ENCODE data around the gene SYNE4. TPM values are rescaled to one million over a fixed set of nuclear protein-coding genes. Genes with fewer than 3 reads are reported as not detected.

Gene SYNE4
- total RNA-seq, 1 donor from 2014 or later, result 2.3 TPM

- Histone ChIP-seq H3F3A (ENCODE audit: low read depth) (no peaks in the 10 kb centered on the region), H3K27me3 (no peaks in the 10 kb centered on the region), H4K20me1 (ENCODE audit: low read depth) (peaks cover 8% of the 10 kb centered on the region), H3K36me3 (no peaks in the 10 kb centered on the region), H3K9ac (no peak overlapping the region), H3K9me3 (ENCODE audit: low read depth) (no peaks in the 10 kb centered on the region), H3K4me3 (no peak overlapping the region), H3K4me1 (no peaks in the 10 kb centered on the region), H3K79me2 (ENCODE audit: low read depth) (no peaks in the 10 kb centered on the region), H2AFZ (replicated peaks) (no peak overlapping the region), H3K4me2 (no peak overlapping the region), H3K27ac (no peak overlapping the region)
- TF ChIP-seq EZH2phosphoT487 (IDR thresholded peaks at IDR 0.05), result no peak
- TF ChIP-seq CTCF (IDR thresholded peaks at IDR 0.05), result no peak
- TF ChIP-seq EZH2 (IDR thresholded peaks at IDR 0.05), result no peak
- Mint-ChIP-seq H3K36me3 (peaks cover 21% of the 10 kb centered on the region), H3K4me3 (no peak overlapping the region), H3K27me3 (ENCODE audit: insufficient read depth, low read depth) (peaks cover 3% of the 10 kb centered on the region), H3K9me3 (no peaks in the 10 kb centered on the region), H3K4me1 (no peaks in the 10 kb centered on the region), H3K27ac (no peak overlapping the region)
- DNase-seq (ENCODE audit: low spot score), result no peak
Measured at GRCh38 chr19:36025541-36025940, 16.9 kb upstream of the SYNE4 start.

- Histone ChIP-seq H3K36me3 (no peaks in the 10 kb centered on the region), H3K9ac (no peak overlapping the region), H3K9me3 (ENCODE audit: low read depth) (no peaks in the 10 kb centered on the region), H2AFZ (replicated peaks) (no peak overlapping the region), H3K4me3 (no peak overlapping the region), H3K27me3 (no peaks in the 10 kb centered on the region), H3K27ac (no peak overlapping the region), H4K20me1 (ENCODE audit: low read depth) (peaks cover 1% of the 10 kb centered on the region), H3K79me2 (ENCODE audit: low read depth) (no peaks in the 10 kb centered on the region), H3K4me2 (no peak overlapping the region), H3K4me1 (no peaks in the 10 kb centered on the region), H3F3A (ENCODE audit: low read depth) (no peaks in the 10 kb centered on the region)
- no peak for DNase-seq (ENCODE audit: low spot score)
- Mint-ChIP-seq H3K4me1 (no peaks in the 10 kb centered on the region), H3K4me3 (no peak overlapping the region), H3K27ac (no peak overlapping the region), H3K27me3 (ENCODE audit: insufficient read depth, low read depth) (peaks cover 3% of the 10 kb centered on the region), H3K9me3 (no peaks in the 10 kb centered on the region), H3K36me3 (peaks cover 14% of the 10 kb centered on the region)
- no peak for TF ChIP-seq CTCF (IDR thresholded peaks at IDR 0.05)
- no peak for TF ChIP-seq EZH2 (IDR thresholded peaks at IDR 0.05)
- TF ChIP-seq EZH2phosphoT487 (IDR thresholded peaks at IDR 0.05), result no peak
Measured at GRCh38 chr19:36023432-36023831, 14.8 kb upstream of the SYNE4 start.

GRCh38 chr19:36019061-36019670, 10.6 kb upstream of the SYNE4 start:
- H3K9me3 Mint-ChIP-seq, result no peaks in the 10 kb centered on the region
- peaks cover 8% of the 10 kb centered on the region for H3K27me3 Mint-ChIP-seq (ENCODE audit: insufficient read depth, low read depth)
- Histone ChIP-seq H2AFZ (replicated peaks) (no peak overlapping the region), H3K27me3 (no peaks in the 10 kb centered on the region), H3F3A (ENCODE audit: low read depth) (peaks cover 5% of the 10 kb centered on the region), H3K36me3 (no peaks in the 10 kb centered on the region), H3K27ac (no peak overlapping the region), H3K4me2 (no peak overlapping the region), H3K4me1 (no peaks in the 10 kb centered on the region), H3K9ac (no peak overlapping the region), H3K9me3 (ENCODE audit: low read depth) (no peaks in the 10 kb centered on the region), H3K79me2 (ENCODE audit: low read depth) (no peaks in the 10 kb centered on the region), H3K4me3 (no peak overlapping the region), H4K20me1 (ENCODE audit: low read depth) (no peaks in the 10 kb centered on the region)
- TF ChIP-seq CTCF (IDR thresholded peaks at IDR 0.05) (no peak), EZH2phosphoT487 (IDR thresholded peaks at IDR 0.05) (no peak), EZH2 (IDR thresholded peaks at IDR 0.05) (no peak)
- peaks cover 17% of the 10 kb centered on the region for H3K4me1 Mint-ChIP-seq
- H3K4me3 Mint-ChIP-seq, result no peak overlapping the region
- H3K36me3 Mint-ChIP-seq, result peaks cover 15% of the 10 kb centered on the region
- no peak for DNase-seq (ENCODE audit: low spot score)
- H3K27ac Mint-ChIP-seq, result no peak overlapping the region
